Hindlimb muscle (tissue), 1 donor: ENCODE data around the gene PTPN20. TPM values are rescaled to one million over a fixed set of nuclear protein-coding genes. Genes with fewer than 3 reads are reported as not detected.
"Not testable (repeated sequence)": the region's sequence is repeated elsewhere in the genome, so short reads cannot be mapped to it uniquely, and the experiment has no call there.

ENCODE experiments used
- DNase-seq: peaks from one replicate; pipeline ENCODE4 v3.0.0-alpha.2; 2013
- polyA plus RNA-seq: library from polyadenylated mRNA; unstranded; fragments of 120-200 nt; gene quantifications from one replicate; pipeline ENCODE4 v1.2.1, GENCODE V29; 2013; ENCODE audit not compliant: insufficient read length

PTPN20 gene
- polyA plus RNA-seq, 1 donor = 1.2 TPM

DNA sequence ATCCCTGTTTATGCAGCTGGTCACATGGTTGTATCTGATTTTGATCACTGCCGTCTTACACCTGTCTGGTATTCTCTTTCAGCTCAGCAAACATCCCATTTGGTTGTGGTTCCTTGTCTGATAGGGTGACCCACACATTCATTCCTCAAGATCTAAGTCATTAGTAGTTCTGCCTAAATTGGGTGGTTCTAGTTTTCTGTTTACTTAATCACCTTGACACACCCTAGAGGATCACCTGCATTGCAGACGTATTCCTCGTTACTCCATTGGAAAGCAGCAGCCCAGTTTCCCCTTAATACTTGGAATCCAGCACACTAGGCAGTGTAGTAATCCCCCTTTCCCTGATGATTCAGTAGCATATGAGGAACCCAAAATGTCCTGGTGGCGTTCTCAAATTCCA lies 41.3 kb downstream of the PTPN20 start:
- DNase-seq = not testable (repeated sequence)

- DNase-seq = not testable (repeated sequence)
Observed at GRCh38 chr10:46960742-46961141, 49.5 kb downstream of the PTPN20 start.

DNA sequence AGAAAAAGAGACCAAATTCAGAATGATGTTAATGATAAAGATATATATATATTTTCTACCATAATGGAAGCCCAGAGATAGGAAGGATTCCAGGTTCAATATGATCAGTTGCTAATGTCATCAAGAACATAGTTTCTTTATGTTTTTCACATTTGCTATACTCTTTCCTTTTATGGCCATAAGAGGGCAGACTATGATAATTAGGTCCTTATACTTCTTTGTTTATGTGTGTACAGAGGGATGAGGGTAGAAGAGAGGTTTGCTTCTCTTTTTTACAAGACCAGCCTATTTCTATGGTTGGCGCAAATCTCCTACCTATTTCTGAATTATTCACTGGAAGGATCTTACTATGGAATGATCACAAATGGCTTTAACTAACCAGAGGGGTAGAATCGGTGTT lies 52.1 kb downstream of the PTPN20 start:
- not testable (repeated sequence) for DNase-seq

DNA sequence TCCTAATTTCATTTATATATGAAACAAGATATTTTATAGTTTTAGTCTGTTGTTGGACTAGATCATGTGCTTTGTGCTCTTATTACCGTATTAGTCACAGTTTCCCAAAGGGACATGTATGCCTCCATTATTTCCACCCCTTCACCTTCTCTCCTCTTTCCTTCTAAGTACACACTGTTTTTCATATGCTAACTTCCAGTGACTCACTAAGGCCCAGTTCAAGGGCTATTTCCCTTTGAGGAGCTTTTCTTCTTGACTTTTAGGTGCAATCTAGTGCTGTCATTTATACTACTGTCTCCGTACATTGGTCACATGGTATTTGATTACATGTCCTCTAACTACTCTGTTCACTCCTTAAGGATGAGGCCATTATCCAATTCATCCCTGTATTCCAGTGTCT lies 55.8 kb downstream of the PTPN20 start:
- DNase-seq = not testable (repeated sequence)

- DNase-seq = not testable (repeated sequence)
Observed at GRCh38 chr10:46980223-46980622, 69.0 kb downstream of the PTPN20 start.

DNA sequence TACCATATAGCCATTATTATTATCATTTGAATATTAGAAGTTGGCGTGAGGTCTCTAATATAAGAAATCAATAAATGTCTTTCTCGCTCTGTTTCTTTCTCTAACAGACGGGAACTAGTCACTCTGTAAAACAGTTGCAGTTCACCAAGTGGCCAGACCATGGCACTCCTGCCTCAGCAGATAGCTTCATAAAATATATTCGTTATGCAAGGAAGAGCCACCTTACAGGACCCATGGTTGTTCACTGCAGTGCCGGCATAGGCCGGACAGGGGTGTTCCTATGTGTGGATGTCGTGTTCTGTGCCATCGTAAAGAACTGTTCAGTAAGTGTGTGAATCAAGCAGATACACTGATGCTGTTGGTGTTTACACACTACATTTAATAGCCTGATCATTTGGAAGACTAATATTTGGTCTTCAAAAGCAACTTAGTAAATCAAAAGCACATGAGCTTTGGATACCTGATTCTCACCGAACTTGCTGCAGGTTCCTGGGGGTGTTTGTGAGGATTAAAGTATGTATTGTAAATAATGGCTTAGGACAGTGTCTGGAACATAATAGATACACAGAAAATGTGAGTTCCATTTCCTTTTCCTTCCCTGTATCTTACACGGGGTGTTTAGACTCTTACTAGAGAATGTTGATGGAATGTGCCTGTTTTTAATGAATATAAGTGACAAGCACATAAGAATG lies 76.2 kb downstream of the PTPN20 start:
- DNase-seq = not testable (repeated sequence)

DNA sequence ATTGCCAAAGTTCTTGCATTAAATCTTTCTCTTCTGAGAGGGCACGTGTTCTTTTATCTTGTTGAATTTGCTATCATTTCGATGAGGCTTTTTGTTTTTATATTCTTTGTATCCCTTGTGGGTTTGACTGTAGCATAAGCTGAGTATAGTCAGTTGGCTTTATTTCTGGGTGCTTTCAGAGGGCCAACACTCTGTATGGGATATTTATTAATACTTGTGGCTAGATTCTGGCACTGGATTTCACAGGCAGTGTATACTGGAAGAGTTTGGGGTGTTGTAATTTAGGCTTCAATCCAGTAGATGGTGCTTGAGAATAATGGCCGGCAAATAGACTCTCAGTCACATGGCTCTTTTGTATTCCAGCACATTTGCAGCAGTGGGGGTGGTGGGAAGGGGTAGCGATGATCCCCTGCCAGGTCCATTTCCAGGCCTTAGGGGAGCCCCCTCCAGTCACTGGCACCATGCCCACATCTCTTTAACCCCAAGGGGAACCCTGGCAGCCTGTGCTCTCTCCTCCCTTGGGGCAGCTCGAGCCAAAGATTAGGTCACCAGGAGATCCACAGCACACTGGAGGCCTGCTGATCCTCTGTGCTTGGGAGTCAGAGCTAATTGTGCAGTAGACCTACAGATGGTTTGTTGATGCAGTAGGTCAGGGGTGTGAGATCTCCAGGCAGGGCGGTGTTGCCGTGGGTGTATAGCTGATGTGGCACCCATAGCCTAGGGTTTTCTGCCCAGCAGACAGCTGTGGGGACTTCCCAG lies 81.8 kb downstream of the PTPN20 start:
- peak; percentile 33 for DNase-seq

- DNase-seq = no peak
Observed at GRCh38 chr10:46995234-46995633, 84.0 kb downstream of the PTPN20 start.

DNA sequence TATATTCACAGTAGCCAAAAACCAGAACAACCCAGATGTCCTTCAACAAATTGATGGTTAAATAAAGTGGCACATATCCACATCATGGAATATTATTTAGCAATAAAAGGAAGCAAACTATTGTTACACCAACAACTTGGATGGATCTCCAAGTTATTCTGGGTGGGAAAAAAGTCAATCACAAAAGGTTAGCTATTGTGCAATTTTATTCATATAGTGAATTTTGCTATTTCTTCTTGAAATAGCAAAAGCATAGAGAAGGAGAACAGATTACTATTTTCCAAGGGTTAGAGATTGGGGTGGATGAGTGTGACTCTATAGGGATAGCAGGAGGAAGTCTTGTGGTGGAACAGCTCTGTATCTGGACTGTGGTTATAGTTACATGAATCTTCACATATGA lies 87.0 kb downstream of the PTPN20 start:
- DNase-seq = no peak

- DNase-seq = no peak
Observed at GRCh38 chr10:46998595-46998994, 87.4 kb downstream of the PTPN20 start.

- no peak for DNase-seq
Observed at GRCh38 chr10:46999217-46999616, 88.0 kb downstream of the PTPN20 start.

DNA sequence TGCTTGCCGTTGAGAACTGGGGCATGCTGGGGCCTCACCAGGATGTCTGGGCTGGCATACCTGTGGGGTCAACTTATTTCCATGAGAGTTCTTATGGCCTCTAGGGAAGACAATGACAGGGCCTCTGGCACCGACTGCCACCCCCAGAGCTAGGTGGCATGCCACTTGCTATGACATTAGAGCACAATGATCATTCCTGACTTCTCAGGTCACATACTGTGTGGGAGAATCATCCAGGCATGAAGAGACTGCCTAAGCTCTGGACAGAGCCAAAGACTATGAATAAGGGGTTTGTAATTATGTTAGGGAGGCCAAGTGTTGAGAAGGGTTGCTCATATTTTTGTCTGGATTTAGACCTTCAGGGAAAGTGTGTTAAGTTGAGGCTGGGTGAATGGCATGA lies 97.5 kb downstream of the PTPN20 start:
- no peak for DNase-seq

DNA sequence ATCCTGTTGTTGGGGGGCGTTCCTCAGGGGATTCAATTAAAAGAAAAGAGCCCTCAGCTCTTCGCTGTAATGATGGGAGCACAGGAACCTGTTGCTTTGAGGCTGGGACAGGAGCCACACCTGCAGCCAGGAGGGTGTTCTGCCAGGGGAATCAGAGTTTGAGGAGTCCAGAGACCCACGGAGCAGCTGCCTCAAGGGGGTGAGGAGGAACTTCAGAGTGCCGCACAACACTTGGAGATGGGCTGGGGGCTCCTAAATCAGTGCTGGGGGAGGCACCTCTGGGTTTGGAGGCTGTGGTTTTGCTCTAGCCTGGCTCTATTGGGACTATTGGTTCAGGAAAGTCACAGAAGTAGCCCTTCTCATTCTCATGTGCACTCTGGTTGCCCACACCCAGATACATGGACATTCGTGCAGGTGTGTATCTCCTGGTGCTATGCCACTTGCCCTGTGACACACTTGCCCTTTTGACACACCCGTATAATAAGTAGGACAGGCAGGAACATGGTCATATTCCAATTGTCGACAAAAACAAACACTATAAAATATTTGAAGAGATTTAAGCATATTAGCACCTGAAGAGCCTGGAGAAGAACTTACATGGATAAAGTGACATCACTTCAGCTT lies 98.1 kb downstream of the PTPN20 start:
- DNase-seq = no peak

DNA sequence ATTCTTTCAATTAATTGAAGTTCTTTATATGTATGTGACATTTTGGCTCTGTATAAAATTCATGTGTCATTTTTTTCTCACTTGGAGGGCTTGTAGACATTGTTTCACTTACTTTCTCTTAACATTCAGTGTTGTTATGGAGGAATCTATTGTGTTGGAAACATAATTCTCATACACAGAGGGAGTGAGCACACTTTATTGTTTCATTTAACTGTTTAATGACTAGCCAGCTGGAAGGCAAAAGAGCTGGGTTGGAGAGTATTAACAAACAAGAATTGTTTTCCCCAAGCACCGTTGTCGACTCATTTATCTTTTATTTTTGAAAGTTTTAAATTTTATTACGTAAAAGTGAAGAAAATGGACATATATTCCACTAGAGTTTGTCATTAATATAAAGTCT lies 98.8 kb downstream of the PTPN20 start:
- no peak for DNase-seq

GRCh38 chr10:47012214-47012613 lies 101.0 kb downstream of the PTPN20 start:
- DNase-seq = no peak

DNA sequence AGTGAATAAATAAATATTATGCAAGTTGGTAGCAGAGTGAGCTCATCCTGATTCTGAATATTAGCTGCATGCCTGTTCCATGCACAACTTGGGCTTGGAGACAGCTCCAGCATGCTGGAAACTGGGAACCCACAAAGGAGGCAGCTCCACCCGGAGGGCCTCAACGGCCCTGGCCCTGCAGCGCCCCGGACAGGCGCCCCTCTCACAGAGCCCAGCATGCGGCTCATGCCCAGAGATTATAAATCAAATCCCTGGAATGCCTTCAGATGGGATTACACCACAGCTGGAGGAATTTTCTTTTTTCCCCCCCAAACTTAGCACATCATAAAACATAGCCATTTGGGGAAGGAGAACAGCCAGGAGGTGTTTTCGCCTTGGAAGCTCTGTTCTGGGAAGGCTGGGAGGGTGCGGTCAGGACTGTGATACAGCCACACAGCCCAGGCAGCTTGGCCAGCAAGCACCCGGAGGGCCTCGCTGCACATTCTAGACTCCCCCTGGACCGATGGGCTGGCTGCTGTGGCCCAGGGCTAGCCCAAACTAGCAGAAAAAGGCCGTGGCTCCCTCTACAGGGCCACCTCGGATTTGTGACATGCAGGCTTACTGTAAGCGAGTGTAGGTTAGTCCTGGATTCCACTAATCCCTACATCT lies 102.4 kb downstream of the PTPN20 start:
- DNase-seq = no peak

DNA sequence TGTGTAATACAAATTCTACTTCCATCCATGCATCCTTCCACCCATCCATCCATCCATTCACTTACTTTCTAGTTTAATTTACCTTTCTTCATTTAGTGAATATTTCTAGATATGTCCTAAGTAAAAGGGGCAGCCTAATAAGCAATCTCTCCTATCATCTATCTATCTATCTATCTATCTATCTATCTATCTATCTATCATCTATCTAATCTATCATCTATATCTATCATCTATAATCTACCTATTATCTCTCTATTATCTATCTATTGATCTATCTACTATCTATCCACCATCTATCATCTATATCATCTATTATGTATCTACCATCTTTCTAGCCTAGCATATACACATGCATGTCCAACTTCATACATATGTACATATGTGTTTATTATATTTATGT lies 104.2 kb downstream of the PTPN20 start:
- no peak for DNase-seq

- DNase-seq = no peak
Observed at GRCh38 chr10:47016564-47016963, 105.3 kb downstream of the PTPN20 start.

DNA sequence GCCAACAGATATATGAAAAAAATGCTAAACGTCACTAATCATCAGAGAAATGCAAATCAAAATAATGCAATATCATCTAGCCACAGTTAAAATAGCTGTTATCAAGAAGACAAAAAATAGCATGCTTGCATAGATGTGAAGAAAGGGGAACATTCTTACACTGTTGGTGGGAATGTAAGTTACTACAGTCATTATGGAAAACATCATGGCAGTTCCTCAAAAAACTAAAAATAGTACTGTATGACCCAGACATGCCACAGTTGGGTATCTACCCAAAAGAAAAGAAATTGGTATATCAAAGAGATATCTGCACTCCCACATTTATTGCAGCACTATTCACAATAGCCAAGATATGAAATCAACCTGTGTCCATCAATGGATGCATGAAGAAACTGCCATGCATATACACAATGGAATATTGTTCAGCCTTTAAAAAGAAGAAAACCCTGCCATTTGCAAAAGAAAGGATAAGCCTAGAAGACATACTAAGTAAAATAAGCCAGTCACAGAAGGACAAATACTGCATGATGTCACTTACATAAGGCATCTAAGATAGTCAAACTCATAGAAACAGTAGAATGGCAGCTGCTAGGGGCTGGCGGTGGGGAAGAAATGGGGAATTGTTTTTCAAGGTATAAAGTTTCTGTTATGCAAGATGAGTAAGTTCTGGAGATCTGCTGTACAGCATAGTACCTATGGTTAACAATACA lies 107.0 kb downstream of the PTPN20 start:
- DNase-seq = no peak

DNA sequence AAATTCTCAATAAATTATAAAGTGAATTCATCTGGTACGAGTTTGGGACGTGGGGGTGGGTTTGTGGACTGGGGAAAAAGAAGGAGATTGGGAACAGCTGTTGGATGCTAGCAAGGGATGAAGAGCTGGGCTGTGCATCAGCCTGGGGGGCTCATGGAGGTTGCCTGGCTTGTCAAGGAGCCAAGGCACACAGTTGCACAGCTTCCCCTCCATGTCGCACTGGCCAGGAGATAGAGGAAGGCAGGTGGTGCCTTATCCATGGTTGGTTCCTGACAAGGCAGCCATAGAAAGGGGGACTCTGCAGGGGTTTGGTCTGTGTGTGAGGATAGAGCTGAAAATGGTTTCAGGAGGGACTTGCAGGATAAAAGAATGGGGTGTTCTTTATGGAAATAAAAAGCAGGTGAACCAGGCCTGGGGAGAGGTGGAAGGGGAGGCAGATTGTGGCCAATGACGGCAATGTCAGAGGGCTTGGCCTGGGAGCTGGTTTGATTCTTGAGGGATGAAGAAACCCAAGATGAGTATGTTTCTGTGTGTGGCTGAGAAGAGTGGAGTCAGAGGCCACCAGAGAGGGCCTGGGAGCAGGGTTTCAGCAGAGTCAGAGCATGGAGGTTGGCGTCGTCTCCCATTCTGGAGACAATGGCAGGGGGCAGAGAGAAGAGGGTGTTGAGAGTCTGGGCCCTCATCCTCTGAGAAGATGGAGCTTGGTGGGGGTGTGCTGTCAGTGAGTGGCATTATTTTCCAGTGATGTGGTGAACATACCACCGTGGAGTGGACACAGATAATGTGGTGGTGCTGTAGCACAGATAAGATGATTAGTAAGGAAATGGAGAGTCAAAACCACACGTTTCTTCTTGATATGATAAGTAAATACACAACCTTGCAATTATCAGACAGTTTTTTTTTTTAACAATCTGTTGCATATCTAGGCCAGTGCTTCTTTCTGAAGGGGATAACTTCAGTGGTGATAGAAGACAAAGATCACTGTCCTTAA lies 108.2 kb downstream of the PTPN20 start:
- no peak for DNase-seq

GRCh38 chr10:47020471-47020870 lies 109.2 kb downstream of the PTPN20 start:
- no peak for DNase-seq
